Glutamatergic neuron (in vitro differentiated cells): Measurements from ENCODE around the gene SSBP3. TPM values are rescaled to one million over a fixed set of nuclear protein-coding genes. Genes with fewer than 3 reads are reported as not detected.

ENCODE experiments used
- DNase-seq: peaks from one replicate; pipeline ENCODE4 v3.0.0; 2022
- H3K27ac Mint-ChIP-seq: one replicate; pipeline ENCODE4 v1.8.0; 2020; ENCODE audit warnings: mild to moderate bottlenecking, mixed read lengths, inconsistent platforms; ENCODE audit not compliant: unreplicated experiment
- H3K27me3 Mint-ChIP-seq: one replicate; pipeline ENCODE4 v1.8.0; 2020; ENCODE audit warnings: mild to moderate bottlenecking, moderate library complexity, mixed read lengths, inconsistent platforms; ENCODE audit not compliant: unreplicated experiment
- H3K36me3 Mint-ChIP-seq: one replicate; pipeline ENCODE4 v1.8.0; 2020; ENCODE audit warnings: mild to moderate bottlenecking, mixed read lengths, inconsistent platforms; ENCODE audit not compliant: unreplicated experiment
- H3K4me1 Mint-ChIP-seq: one replicate; pipeline ENCODE4 v1.8.0; 2020; ENCODE audit warnings: mild to moderate bottlenecking, low read depth, mixed read lengths, inconsistent platforms; ENCODE audit not compliant: unreplicated experiment
- H3K4me3 Mint-ChIP-seq: one replicate; pipeline ENCODE4 v1.8.0; 2020; ENCODE audit warnings: mild to moderate bottlenecking, mixed read lengths, inconsistent platforms; ENCODE audit not compliant: unreplicated experiment
- H3K9me3 Mint-ChIP-seq: one replicate; pipeline ENCODE4 v1.8.0; 2020; ENCODE audit warnings: mild to moderate bottlenecking, moderate library complexity, mixed read lengths, inconsistent platforms; ENCODE audit not compliant: unreplicated experiment
- total RNA-seq: library from RNA; stranded (reverse); fragmentation: NEBNext Ultra II Directional; extraction: Animal tissue kit (Norgen Biotek cat#: 25700); gene quantifications from one replicate; pipeline ENCODE4 v1.2.1, GENCODE V29; 2021; ENCODE audit not compliant: unreplicated experiment
- TF ChIP-seq, protein P1 (sequence below): fragments of 200-600 bp; sonication (generic); IDR thresholded peaks from one replicate; pipeline ENCODE4 v1.5.0; 2021; ENCODE audit not compliant: partially characterized antibody, unreplicated experiment

SSBP3 gene
- total RNA-seq, 1 donor from 2014 or later: 608 TPM

DNA sequence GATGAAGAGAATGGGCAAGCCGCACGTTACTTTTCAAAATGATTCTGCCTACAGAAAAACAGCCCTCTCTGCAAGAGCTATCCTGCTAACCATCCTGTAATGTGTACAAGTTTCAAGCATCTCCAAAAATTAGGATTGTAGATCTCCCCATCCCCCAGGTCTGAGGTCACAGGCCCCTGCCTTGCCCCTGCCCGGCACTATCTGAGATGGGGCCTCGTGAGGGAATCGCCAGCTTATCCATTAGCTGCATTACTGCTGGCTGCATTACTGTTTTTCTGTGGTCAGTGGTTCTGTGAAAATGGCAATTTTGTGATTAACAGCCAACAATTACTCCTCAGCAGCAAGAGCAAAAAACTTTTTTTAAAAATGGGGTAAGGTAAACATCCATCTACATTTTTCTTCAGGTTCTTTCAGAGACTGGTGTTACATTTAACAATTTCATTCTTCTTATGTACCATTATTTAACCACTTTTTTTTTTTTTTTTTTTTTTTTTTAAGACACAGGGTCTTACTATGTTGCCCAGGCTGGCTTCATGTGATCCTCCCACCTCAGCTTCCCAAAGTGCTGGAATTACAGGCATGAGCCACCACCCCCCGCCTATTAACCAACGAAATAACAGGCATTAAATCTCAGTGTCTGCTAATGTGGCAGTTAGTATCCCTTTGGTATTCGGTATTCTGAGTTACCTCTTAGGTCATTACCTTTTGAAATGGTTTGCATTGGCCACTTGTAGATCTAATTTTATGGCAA is 122.4 kb downstream of the SSBP3 start:
- TF ChIP-seq, protein P1, sequence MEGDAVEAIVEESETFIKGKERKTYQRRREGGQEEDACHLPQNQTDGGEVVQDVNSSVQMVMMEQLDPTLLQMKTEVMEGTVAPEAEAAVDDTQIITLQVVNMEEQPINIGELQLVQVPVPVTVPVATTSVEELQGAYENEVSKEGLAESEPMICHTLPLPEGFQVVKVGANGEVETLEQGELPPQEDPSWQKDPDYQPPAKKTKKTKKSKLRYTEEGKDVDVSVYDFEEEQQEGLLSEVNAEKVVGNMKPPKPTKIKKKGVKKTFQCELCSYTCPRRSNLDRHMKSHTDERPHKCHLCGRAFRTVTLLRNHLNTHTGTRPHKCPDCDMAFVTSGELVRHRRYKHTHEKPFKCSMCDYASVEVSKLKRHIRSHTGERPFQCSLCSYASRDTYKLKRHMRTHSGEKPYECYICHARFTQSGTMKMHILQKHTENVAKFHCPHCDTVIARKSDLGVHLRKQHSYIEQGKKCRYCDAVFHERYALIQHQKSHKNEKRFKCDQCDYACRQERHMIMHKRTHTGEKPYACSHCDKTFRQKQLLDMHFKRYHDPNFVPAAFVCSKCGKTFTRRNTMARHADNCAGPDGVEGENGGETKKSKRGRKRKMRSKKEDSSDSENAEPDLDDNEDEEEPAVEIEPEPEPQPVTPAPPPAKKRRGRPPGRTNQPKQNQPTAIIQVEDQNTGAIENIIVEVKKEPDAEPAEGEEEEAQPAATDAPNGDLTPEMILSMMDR: no peak
- DNase-seq: no peak
- H3K4me1 Mint-ChIP-seq: peaks cover 56% of the 10 kb centered on the region
- H3K9me3 Mint-ChIP-seq: peaks cover 46% of the 10 kb centered on the region
- peaks cover 9% of the 10 kb centered on the region for H3K36me3 Mint-ChIP-seq
- H3K27me3 Mint-ChIP-seq: peaks cover 34% of the 10 kb centered on the region
- H3K4me3 Mint-ChIP-seq: no peak overlapping the region
- H3K27ac Mint-ChIP-seq: peak overlapping the region; percentile 31

GRCh38 chr1:54282101-54282847 is 123.9 kb downstream of the SSBP3 start:
- no peak overlapping the region for H3K27ac Mint-ChIP-seq
- peaks cover 28% of the 10 kb centered on the region for H3K27me3 Mint-ChIP-seq
- peaks cover 51% of the 10 kb centered on the region for H3K9me3 Mint-ChIP-seq
- TF ChIP-seq, protein P1: no peak
- peak overlapping the region; percentile 48 for H3K4me3 Mint-ChIP-seq
- DNase-seq: no peak
- H3K36me3 Mint-ChIP-seq: peaks cover 9% of the 10 kb centered on the region
- peaks cover 57% of the 10 kb centered on the region for H3K4me1 Mint-ChIP-seq

DNA sequence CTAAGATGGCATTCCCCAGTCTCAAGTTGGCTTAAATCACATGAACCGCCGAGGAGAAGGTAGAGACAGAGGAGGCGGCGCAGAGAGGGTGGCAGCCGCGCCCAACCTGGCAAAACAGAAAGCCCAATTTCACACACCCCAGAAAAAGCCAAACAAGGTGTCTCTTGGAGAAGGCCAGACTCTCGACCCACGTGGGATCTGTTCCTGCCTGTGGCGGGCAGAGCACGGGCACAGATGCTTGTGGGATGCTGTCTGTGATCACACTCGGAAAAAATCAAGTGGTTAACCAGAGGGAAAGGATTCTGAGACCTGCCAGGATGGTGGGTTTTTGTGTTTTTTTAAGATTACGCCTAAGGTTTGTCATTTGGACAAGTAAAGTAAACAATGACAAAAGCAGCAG is 125.5 kb downstream of the SSBP3 start:
- TF ChIP-seq, protein P1: no peak
- H3K36me3 Mint-ChIP-seq: peaks cover 9% of the 10 kb centered on the region
- H3K27ac Mint-ChIP-seq: peak overlapping the region; percentile 71
- peaks cover 25% of the 10 kb centered on the region for H3K27me3 Mint-ChIP-seq
- peaks cover 54% of the 10 kb centered on the region for H3K9me3 Mint-ChIP-seq
- peaks cover 53% of the 10 kb centered on the region for H3K4me1 Mint-ChIP-seq
- no peak for DNase-seq
- H3K4me3 Mint-ChIP-seq: no peak overlapping the region

GRCh38 chr1:54279457-54279856 is 126.7 kb downstream of the SSBP3 start:
- TF ChIP-seq, protein P1: no peak
- H3K27ac Mint-ChIP-seq: peak overlapping the region; percentile 71
- DNase-seq: no peak

GRCh38 chr1:54278941-54279422 is 127.2 kb downstream of the SSBP3 start:
- TF ChIP-seq, protein P1: no peak
- DNase-seq: no peak
- Mint-ChIP-seq H3K27ac (no peak overlapping the region), H3K4me1 (peaks cover 56% of the 10 kb centered on the region), H3K9me3 (peaks cover 63% of the 10 kb centered on the region), H3K4me3 (no peak overlapping the region), H3K27me3 (peaks cover 33% of the 10 kb centered on the region), H3K36me3 (peaks cover 9% of the 10 kb centered on the region)

More at GRCh38 chr1:54279457-54279856, 126.7 kb downstream of the SSBP3 start:
- Mint-ChIP-seq H3K4me3 (no peak overlapping the region), H3K36me3 (peaks cover 9% of the 10 kb centered on the region), H3K9me3 (peaks cover 62% of the 10 kb centered on the region), H3K4me1 (peaks cover 56% of the 10 kb centered on the region), H3K27me3 (peaks cover 33% of the 10 kb centered on the region)
